HTERT RPE-1 (cell line): Measurements from ENCODE around the gene MACROD2.

Experiments used
- in situ Hi-C: fragments of 300-500 bp; cut with MboI; formaldehyde crosslinking; loops from 4 replicates; pipeline ENCODE4 v1.14.3; 2020; ENCODE audit warnings: low sequenced_read_pairs

The MACROD2 gene

DNA sequence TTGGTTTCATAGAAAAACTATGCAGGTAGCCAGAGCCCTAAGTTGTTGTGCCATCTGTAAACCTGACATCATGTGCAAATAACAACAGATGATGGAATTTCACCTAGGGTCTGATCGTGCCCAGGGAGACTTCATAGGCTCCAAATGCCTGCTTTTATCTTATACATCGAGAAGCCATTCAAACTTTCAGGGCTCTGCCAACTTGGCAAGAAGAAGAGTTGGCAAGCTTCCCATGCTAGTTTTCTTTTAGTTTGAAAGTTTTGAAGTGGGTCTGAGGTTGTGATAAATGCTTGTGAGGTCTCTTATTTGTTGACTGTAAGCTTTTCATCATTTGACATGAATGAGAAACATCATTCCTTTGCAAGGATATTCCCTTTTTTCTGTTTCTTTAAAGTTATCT lies 517.5 kb downstream of the MACROD2 start:
- in situ Hi-C loops: no loop called here

DNA sequence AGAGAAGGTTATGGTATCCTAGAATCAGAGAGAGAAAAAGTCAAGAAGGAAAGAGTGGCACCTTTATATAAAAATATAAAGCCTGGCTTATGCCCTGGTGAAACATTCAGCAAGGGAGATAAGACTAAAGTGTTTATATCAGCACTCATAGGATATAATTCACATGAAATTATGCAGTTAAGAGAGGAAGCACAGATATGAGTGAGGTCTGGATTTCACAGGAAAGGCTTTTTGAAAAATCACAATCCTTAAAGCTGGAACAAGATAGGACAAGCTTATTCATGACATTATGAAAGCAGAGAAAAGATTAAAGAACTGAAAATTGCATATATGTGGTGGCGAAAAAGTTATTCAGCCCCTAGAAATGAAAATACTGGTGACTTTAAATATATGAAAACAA lies 523.3 kb downstream of the MACROD2 start:
- in situ Hi-C loops: no loop called here

DNA sequence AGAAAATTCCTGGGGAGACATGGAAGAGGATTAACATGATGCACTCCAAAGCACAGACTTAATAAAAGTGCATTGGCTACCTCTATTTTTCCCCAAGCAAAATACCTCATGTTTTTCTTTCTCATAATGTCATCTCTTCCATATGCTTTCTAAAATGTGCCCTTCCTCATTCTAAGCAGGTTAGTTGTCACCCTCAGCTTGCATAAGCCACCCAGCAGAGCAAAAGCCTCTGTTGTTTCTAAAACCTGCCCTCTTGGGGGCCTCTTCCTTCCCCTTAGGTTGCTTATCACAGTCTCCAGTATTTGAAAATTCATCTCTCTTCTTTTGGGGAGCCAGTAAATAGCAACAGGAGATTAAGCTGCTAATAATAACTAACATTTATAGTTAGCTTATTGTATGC lies 525.7 kb downstream of the MACROD2 start:
- in situ Hi-C loops: no loop called here

DNA sequence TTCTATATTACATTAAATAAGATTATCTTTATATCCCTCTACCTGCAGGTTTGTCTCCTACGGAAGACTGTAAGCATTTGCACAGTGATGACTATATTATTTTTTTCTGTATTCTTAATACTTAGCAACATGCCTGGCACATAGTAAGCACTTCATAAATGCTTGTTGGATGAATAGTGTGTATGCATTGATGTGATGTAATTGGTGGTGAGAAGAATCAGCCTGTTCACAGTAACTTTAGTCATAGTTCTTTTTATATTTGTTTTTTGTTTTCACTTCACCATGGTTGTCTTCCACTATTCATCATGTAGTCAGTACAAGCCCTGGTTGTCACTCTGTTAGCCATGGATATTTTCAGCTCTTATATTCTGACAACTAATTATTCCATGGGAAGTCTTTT lies 526.1 kb downstream of the MACROD2 start:
- in situ Hi-C loops: no loop called here

DNA sequence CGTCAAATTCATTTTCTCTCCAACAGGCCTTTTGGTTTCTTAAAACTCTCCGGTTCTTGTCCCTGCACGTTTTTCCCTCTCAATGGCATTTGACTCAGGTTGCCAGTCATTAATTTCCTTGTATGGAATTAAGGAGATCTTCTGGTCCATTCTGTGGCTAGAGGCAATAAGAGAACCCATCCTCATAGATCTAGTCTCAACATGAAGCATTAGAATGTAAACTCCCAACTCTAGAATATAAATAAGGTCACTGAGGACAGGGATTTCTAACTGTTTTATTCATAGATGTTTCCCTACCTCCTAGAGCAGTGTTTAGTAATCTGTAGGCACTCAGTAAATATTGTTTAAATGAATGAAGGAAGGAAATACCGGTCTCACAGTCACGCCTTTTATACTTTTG lies 527.3 kb downstream of the MACROD2 start:
- in situ Hi-C loops: no loop called here

DNA sequence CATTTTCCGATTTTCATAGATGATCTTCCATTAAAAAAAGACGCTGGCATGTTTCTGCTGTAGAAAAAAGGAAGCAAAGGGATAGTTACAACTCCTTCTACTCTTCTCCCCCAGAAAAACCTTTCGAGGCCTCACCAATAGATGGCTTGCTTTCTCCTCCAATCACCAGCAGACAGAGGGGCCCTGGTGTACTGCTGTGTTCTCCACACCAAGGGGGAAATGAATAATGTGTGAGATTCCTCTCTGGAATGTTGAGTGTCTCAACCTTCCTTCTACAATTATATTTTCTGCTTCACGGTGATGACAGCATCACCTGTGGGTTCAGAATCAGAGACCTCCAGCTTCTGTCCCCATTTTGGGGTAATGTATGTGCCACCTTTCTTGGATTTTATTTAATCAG lies 527.8 kb downstream of the MACROD2 start:
- in situ Hi-C loops: no loop called here

DNA sequence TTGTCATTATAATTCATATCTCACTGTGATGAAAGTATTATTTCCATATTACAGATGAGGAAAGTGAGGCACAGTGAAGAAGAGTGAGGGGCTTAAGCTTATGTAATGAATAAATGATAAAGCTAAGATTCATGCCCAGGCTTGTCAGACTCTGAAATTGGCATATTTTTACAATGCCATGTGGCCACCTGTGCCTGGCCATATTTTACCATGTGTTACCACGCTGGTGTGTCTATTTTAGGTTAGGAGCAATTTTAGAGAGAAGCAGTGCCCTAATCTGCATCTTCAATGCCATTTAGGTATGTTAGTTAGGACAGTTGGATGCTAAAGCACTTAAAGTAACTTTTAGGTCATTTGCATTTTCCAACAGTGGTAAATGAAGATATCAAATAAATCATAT lies 530.1 kb downstream of the MACROD2 start:
- in situ Hi-C loops: no loop called here

DNA sequence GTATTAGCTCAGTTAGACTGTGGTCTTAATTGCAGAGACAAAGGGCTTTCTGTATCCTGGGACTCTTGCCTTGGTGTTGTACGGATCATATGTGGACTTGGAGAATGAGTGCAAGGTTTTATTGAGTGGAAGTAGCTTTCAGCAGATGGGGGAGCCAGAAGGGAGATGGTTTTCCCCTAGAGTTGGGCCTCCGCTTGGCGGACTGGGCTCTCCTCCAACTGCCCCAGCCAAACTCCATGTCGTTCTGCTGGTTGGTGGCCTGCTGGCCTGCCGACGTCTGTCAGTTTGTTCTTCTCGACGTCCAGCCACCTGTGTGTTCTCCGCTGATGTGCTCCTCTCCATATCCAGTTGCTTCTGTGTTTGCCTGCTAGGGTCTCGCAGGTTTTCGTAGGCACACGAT lies 531.6 kb downstream of the MACROD2 start:
- in situ Hi-C loops: no loop called here

DNA sequence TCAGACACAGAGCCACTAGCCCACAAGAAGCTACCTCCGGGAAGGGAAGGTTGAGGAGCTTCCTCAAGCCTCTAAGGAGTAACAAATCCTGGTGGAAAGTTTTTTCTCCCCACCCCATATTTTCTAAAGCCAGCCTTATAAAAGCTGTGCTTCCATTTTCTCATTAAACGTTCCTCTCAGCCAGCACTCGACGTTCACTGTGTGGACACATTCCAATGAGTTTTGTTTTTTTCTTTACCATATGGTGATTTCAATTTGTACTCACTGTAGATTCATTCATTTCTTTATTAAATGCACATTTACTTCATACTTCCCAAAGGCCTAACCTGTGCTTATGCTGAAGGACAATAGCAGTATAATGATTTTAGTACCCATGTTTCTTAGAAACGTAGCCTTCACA lies 536.5 kb downstream of the MACROD2 start:
- in situ Hi-C loops: no loop called here

DNA sequence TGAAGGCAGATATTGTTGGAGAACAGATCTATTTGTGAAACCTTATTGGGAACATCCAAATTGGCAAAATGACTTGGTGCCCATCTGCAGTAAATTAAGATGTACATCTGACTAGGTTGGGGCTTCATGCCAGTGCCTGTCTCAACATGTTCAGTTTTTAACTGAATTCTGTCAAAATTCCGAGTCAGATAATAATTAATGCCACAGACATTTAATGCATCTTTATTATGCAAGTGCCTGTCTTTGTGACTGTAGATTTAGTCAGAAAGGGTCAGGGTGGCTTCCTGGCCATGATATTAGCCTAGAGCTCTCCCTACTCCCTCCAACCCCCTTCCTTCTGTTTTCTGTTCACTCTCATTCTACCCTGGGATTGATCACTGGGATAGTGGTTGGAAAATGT lies 541.4 kb downstream of the MACROD2 start:
- in situ Hi-C loops: no loop called here

DNA sequence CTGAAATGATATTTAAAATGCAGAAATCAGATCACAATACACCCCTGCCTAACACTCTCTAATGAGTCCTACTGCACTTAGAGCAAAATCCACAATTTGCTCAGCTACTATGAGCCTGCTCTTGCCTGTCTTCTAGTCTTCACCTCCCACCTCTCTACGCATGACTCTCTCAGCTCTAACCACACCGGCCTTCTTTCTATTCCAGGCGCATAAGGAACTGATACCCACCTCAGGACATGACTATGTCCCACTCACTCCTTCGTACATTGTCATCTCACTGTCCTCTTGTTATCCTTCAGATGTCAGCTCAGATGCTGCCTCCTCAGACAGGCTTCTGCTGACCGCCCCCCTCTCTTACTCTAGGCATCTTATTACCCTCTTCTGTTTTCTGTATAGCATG lies 543.1 kb downstream of the MACROD2 start:
- in situ Hi-C loops: no loop called here

DNA sequence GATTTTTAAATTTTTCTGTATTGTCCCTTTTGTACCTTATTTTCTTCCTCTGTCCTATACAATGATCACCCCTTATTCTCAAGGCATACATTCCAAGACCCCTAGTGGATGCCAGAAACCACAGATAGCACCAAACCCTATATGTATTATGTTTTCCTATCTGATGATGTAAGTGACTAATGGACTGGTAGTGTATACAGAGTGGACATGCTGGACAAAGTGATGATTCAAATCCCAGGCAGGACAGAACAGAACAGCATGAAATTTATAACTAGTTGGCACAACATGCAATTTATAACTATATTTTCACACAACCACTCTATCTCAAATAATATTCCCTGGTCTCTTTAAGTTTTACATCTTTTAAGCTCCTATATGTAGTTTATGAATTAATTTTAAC lies 547.7 kb downstream of the MACROD2 start:
- in situ Hi-C loops: no loop called here

DNA sequence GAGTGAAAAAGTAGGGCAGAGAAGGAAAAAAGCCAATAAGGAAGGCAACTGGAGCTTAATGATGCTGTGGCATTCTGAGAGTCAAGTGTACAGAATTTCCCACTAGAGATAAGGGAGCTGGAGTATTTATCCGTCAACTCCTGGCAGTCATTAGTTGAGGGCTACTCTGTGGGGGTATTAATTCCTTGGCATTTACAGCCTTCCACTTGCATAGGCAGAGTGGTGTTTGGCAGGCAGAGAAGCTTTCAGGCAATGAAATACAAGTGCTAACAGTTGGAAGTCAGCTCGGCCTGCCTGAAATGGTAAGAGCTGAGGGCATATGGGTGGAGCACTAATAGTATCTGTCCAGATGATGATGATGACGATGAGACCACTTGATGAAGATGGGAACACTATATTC lies 549.4 kb downstream of the MACROD2 start:
- in situ Hi-C loops: no loop called here

DNA sequence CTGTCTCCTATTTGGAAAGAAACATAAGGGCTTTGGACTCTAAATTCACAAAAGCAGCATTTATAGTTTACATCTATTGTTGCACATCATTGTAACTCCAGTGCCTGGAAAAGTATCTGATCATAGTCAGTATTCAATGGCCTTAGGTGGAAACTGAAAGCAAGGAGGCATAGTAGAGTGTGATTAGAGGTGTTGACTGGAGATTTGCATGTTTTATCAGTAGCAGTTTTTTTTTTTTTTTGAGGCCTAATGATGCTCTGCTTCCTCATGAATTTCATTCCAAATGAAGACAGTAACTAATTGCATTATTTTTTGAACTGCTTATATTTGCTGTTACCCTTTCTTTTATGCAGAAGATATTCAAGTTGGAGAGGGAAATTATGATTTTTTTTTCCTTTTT lies 555.3 kb downstream of the MACROD2 start:
- in situ Hi-C loops: no loop called here

DNA sequence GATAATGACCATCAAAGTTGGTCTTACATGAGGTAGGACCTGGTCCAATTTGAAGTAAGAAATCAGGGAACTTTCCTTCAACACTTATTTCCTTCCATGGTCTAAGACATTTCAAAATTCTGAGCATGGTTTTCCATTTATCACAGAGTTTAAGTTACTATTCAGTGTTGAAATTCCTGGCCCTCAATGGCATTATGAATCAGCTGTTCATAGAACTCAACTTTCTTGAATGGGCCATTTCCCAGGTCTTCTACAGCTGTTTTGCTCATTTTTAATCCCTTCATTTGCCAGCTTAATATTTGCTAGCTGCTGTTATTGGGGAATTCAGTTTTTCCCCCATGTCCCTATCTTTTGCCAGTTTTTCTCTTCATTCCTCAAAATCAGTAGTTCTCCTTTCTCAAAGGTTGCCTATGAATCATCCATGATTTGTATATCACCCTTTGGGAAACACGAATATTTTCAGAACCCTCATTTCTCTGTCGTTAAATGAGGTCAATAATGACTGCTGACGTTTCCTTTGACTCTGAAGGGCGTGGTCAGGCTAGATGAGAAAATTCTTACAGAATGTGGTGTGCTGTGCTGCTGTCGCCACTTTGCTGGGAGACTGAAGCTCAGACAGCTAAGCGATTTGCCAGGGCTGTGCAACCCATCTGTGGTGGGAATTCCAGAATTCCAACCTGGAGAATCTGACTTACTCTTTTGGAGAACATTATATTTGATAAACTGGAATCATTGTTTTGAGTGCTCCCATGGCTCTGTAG lies 558.6 kb downstream of the MACROD2 start:
- in situ Hi-C loops: no loop called here

DNA sequence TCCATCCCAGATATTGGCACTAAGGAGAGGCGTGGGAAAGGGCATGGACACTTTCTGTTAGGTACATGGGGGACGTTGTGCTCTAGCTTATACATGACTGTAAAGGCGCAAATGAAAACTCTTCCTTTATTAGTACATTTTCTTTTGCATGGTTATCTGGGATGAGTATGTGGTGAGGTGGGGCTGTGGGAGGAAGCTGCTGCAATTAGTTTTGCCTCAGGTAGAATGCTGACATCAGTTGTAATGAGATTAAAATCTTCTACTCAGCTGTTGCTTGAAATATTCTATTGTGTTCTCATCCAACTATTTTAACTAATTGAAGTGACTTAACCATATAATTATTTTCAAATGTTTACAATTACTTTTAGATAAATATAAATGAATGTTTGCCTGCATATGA lies 560.4 kb downstream of the MACROD2 start:
- in situ Hi-C loops: no loop called here

DNA sequence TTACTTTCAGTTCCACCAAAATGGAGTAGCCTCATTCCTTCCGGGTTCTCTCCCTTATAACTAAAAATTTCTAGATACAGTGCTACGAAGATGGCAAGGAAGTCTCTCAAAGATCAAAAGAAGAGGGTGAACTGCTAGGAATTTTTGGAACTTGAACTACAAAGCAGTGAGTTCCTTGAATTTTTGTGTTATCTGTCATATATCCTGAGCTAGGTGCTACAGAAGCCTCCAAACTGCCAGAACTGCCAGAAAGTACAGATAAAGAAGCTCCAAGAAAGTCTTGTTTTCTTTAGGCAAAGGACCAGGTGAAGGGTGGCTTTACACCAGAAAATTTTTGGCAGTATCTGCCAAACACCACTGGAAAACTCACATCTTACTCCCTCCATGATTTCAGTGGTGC lies 560.9 kb downstream of the MACROD2 start:
- in situ Hi-C loops: no loop called here

DNA sequence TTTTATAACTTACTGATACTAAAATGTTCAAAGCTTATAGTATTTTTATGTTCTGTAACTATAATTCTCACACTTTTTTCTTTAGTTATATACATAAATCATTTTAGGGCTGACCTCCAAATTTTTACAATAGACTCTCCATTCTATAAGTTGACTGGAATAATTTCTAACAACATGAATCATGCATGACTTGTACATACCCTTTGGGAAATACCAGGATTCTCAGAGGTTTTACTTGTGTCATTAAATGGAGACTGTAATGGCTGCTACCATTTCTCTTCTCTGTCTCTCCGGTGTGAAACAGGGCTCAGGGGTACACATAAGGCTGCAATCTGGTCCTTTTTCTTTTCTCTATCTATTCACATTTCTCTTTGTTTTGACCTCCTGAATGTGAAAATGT lies 564.3 kb downstream of the MACROD2 start:
- in situ Hi-C loops: no loop called here

DNA sequence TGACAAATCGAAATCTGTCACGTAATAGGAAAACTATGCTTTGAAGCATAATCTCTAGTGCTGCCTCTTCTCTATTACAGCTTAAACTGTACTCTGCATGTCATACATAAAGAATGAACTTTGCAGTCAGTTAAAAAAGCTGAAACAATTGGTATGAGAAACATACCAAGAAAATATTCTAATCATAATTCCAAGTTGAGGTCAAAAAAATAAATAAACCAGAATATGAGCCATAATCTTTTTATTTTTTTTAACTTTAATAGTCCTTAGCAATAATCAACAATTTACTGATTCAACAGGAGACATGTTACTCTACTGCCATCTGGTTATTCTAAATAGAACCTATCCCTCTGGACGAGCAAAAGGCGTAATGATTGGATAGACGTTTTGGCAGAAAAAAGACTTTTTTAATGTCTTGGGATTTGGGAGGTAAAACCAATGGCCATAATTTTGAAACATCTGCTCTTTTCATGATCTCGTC lies 566.5 kb downstream of the MACROD2 start:
- in situ Hi-C loops: no loop called here

DNA sequence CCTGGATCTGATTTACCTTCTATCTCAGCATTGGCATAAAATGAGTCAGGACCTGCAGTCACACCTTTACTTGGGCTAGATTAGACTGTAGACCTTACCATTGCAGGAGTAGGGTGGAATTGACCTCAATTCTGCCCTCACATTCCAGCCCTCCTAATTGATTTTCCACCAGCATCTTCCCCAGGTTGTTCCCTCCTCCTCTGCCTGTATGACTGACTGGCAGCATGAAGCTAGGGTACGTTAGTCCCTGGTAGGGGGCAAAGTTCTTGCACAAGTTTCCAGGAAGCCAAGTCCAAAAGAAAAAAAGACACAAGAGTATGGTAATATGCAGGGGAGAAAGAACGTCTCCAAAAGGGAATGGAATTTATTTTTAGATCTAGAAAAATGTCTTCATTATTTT lies 567.7 kb downstream of the MACROD2 start:
- in situ Hi-C loops: no loop called here

DNA sequence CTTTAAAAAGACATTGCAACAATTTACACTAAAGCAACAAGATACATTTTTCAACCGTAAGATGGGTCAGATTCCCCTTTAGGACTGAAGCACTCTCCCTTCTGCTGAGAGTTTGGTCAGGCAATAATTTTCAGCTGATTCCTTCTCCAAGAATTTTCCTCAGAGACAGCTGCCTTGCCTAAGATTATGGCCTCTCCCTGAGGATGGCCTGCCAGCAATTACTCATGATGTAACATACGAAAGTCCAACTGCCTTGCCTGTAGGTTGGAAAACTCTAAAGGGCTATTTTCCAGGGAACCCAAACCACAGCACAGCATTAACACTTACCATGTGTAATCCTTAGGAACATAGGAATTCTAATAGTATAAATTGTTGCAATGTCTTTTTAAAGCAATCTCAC lies 571.2 kb downstream of the MACROD2 start:
- in situ Hi-C loops: no loop called here

DNA sequence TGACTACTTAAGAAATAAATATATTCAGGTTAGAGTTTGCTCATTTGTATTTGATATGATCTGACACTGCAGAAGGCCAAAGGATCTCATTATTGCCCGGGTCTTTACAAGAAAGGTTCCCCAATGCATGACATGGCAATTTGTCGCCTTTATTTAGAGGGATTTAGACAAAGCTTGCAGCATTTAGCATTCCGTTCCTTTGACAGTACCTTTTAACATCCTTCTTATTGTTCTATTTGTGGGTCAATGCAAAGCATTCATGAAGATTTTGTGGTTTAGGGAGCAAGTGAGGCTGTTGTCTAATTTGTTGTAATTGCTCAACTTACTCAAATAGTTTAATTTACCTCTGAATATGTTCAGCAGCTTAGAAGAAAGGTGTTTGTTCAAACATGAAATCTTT lies 572.9 kb downstream of the MACROD2 start:
- in situ Hi-C loops: no loop called here

DNA sequence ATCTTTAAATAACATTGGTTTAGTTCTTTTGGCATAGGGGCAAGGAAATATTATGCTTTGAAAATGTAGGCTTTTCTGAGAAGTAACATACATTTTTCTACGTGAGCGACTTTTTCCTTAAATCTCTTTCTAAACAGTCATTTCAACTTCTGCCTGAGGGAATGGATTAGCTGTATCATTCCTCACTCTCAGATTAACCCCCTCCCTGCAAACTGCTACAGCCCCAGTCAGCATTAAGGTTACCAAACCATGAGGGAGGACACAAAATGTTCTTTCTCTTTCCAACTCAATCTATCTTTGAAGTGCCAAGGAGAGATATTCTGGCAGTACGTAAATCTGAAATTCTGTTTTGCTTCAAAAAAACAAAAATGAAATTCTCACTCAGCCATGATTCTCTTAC lies 573.4 kb downstream of the MACROD2 start:
- in situ Hi-C loops: no loop called here
